Activated CD4-positive, CD25-positive, alpha-beta regulatory T cell treated with anti-CD3 and anti-CD28 coated beads, Interleukin-2, amount 50 U/mL, for 16 hours (primary cell): Measurements from ENCODE around the gene DDR1.
"Not testable (repeated sequence)": the region's sequence is repeated elsewhere in the genome, so short reads cannot be mapped to it uniquely, and the experiment has no call there.

Experiments used
- DNase-seq: peaks from one replicate; pipeline ENCODE4 v3.0.0-alpha.2; 2020; ENCODE audit warnings: low read depth, low spot score

DDR1 gene

DNA sequence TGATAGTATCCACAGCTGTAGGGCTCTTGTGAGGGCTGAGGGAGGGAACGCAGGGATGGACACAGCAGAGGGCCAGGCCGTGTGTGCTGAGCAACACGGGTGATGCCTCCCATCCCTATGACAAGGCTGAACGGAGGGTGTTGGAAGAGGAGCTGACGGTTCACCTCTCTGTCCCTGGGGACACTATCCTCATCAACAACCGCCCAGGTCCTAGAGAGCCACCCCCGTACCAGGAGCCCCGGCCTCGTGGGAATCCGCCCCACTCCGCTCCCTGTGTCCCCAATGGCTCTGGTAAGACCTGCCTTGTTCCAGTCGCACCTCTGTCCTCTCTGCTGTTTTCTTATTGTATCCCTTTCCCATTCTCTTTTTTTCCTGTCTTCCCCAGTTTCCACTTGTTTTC is 10.1 kb downstream of the DDR1 start:
- DNase-seq = no peak

DNA sequence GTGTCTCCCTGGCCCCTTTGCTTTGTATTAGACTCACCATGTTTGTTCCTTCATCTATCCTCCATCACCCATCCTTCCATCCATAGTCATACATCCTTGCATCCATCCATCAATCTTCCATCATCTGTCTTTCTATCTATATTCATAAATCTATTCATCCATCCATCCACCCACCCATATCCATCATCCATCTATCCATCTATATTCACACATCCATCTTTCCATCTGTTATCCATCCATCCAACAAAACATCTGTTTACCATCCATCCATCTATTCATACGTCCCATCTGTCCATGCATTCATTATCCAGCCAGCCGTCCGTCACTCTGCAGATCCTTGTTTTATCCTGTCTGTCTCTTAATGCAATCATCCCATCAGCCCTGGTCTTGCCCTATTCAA is 10.6 kb downstream of the DDR1 start:
- DNase-seq = no peak

GRCh38 chr6:30895343-30895742 is 11.0 kb downstream of the DDR1 start:
- no peak for DNase-seq

DNA sequence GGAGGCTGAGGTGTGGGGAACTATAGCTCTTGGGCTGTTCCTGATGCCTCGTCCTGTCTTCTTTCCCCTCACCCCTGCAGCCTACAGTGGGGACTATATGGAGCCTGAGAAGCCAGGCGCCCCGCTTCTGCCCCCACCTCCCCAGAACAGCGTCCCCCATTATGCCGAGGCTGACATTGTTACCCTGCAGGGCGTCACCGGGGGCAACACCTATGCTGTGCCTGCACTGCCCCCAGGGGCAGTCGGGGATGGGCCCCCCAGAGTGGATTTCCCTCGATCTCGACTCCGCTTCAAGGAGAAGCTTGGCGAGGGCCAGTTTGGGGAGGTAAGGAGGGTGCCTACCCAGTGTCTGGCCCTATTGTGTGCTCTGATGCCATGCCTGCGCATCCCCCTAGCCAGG is 12.2 kb downstream of the DDR1 start:
- no peak for DNase-seq

DNA sequence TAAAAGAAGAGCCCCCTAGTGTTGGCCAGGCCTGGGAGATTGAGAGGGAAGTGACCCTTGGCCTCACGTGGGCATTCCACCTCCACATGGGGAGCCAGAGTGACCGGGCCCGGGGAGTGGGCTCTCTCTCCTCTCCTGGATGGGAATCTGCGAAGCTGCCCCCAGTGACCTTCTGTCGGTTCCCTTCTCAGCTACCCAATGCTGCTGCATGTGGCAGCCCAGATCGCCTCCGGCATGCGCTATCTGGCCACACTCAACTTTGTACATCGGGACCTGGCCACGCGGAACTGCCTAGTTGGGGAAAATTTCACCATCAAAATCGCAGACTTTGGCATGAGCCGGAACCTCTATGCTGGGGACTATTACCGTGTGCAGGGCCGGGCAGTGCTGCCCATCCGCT is 13.6 kb downstream of the DDR1 start:
- no peak for DNase-seq

GRCh38 chr6:30898750-30899360 is 14.5 kb downstream of the DDR1 start:
- DNase-seq = no peak

- no peak for DNase-seq
Observed at GRCh38 chr6:30900863-30901417, 16.6 kb downstream of the DDR1 start.

GRCh38 chr6:30901436-30901835 is 17.1 kb downstream of the DDR1 start:
- no peak for DNase-seq

DNA sequence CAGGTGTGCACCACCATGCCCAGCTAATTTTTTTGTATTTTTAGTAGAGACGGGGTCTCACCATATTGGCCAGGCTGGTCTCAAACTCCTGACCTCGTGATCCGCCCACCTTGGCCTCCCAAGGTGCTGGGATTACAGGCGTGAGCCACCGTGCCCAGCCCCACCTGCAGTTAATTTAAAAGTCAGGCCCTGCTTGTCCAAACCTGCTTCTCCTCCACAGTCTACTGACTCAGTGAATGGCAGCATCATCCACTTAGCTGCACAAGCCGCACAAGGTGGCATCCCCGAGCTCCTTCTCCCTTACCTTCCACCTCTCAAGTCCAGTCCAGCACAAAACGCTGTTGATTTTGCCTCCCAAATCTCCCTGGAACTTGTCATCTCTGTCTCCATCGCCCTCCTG is 17.9 kb downstream of the DDR1 start:
- not testable (repeated sequence) for DNase-seq

DNA sequence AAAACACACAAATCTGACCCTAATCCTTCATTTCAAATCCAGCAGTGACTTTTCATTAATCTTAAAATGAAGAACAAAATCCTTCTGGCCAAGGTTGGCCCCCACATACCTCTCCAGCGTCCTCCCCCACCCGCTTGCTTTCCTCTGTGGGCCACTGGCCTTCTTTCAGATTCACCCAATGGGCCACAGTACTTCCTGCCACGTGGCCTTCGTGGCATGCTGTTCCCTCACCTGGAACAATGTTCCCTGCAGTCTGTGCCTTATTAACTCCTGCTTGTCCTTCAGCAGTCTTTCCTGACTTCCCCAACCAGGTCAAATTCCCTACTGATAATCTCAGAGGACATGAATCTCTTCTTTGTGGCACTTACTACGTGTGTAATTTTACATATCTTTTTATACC is 18.4 kb downstream of the DDR1 start:
- DNase-seq = no peak

GRCh38 chr6:30903236-30903635 is 18.9 kb downstream of the DDR1 start:
- DNase-seq = no peak

- not testable (repeated sequence) for DNase-seq
Observed at GRCh38 chr6:30907290-30907757, 23.0 kb downstream of the DDR1 start.

DNA sequence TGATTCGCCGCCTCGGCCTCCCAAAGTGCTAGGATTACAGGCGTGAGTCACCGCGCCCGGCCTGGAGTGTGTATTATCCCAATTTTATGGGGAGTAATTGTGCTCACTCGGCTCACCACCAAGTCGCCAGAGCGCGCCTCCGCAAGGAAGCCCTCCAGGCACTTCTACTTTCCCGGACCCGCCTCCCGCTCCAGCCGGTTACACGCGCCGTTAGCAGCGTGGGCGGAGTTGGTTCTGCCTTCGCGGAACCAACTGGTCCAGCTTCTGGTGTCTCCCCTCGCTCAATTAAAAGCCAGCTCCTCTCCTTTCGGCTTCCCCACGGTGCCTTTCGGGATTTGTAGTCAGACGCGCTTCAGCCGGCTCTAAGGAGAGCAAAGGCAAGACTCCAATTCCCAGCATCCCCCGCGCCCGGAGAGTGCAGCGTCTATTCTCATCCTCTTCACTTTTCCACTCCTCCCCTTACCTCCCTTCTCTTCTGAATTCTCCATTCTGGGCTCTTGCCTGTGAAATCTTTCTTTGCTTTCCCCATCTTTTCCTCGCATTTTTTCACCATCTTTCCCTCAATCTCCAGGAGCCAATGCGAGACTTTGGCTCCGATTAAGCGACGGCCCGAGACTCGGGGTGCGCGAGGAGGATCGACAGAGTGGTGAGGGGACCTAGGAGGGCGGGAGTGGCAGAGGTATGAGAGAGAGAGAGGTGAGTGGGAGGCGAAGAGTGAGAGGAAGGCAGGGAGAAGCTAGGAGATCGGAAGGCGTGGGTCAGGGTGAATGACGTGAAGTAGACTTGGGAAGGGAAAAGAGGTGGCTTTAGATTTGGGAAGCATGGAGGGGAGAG is 23.7 kb downstream of the DDR1 start, which contains the start of gene GTF2H4:
GTF2H4 (plus strand) TSS at position 450 of the 834 bp plus-strand sequence.
- peak; percentile 92 for DNase-seq

DNA sequence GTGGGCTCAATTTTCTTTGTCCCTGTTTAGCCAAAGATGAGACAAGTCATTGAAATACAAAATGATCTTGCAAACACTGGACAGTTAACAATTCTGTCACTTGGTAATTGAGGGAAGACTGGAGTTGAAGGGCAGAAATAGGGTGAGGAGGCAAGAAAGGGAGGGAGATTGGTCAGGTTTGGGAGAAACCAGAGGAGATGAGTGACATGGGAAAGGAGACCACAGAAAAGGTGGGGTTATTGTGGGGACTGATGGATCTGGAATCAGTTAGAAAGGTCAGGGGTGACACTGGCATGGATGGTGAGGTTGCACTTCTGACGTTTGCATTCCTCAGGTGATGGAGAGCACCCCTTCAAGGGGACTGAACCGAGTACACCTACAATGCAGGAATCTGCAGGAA is 24.4 kb downstream of the DDR1 start:
- no peak for DNase-seq

DNA sequence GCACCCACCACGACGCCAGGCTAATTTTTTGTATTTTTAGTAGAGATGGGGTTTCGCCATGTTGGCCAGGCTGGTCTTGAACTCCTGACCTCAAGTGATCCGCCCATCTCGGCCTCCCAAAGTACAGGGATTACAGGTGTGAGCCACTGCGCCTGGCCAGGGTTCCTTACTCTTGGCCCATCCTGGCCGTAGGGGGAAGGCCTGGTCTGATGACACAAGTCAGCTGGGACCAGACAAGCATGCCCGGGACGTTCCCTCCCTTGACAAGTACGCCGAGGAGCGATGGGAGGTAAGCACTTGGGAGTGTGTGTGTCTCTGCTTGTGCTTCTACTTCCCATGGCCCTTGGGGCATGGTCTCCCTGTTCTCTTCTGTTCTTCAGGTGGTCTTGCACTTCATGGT is 26.2 kb downstream of the DDR1 start:
- not testable (repeated sequence) for DNase-seq

DNA sequence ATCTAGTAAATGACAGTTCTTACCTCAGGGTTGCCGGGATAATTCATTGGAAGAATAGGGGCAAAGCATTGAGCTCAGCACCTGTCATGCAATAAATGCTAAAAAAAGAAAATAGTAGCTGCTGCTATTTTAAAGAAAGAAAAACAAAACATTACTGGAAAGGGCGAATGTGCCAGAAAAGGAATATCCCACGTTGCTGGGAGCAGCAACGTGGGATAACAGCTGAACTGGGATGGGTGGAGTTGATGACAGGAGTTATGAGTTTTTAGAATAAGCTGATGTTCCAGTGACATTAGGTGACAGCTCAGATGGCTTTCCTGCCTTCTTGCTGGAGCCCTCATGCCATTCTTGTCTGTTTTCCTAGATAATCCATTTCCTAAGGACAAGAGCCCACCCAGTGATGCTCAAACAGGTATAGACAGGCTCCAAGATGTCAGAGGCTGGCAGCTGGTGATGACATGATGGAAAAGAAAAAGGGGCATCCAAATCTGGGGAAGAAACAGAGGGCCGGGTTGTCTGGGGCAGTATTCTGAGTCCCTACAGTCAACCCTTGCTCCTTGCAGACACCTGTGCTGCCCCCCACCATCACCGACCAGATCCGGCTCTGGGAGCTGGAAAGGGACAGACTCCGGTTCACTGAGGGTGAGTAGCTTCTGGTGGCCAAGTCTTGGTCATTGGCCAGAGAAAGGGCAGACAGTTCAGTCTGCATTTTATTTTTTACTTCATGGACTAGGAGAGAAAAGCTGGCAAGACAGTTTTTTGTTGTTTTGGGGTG is 28.6 kb downstream of the DDR1 start:
- DNase-seq = no peak

DNA sequence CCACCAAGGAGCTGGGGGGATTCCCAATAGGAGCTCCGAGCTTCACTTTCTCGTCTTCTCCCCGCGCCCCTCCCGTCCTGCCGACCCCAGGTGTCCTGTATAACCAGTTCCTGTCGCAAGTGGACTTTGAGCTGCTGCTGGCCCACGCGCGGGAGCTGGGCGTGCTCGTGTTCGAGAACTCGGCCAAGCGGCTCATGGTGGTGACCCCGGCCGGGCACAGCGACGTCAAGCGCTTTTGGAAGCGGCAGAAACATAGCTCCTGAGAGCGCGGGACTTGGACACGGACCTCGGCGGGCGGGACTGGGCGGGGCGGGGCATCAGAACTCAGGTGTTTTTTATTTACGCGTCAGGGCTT is 29.4 kb downstream of the DDR1 start:
- no peak for DNase-seq

GRCh38 chr6:30914076-30914853 is 29.9 kb downstream of the DDR1 start, which contains the start of gene VARS2:
Gene VARS2, plus strand, starts transcription at chr6:30914238. Its CDS starts 599 bp downstream, at chr6:30914837.
- peak; percentile 74 for DNase-seq

GRCh38 chr6:30914854-30915590 is 30.7 kb downstream of the DDR1 start:
- DNase-seq = no peak

- DNase-seq = no peak
Observed at GRCh38 chr6:30915591-30915946, 31.2 kb downstream of the DDR1 start.

- no peak for DNase-seq
Observed at GRCh38 chr6:30917041-30917440, 32.7 kb downstream of the DDR1 start.
